Left lung (tissue), 10 donors: Measurements from ENCODE around the gene CPXM2. TPM values are rescaled to one million over a fixed set of nuclear protein-coding genes. Genes with fewer than 3 reads are reported as not detected.

Experiments used
- ATAC-seq: fragments of 200-7000 bp; cut with Tn5 transposase; one replicate; pipeline ENCODE4 v1.9.1; 2020; ENCODE audit warnings: moderate library complexity
- DNase-seq, 4 donors: peaks; one replicate each; pipeline ENCODE4 v3.0.0-alpha.2; 2013 to 2020
- H3K27ac ChIP-seq, 2 donors: fragments of 200-600 bp; sonication (generic) in 1 of 2; one replicate each; pipeline versions ENCODE4 v1.5.0 to v1.8.0; 2020 to 2021
- H3K27me3 ChIP-seq, 2 donors: fragments of 200-600 bp; sonication (generic) in 1 of 2; one replicate each; pipeline versions ENCODE4 v1.5.0 to v1.8.0; 2020 to 2021
- H3K36me3 ChIP-seq, 2 donors: fragments of 200-600 bp; sonication (generic) in 1 of 2; one replicate each; pipeline versions ENCODE4 v1.5.0 to v1.8.0; 2020 to 2021
- H3K4me1 ChIP-seq, 2 donors: fragments of 200-600 bp; one replicate each; pipeline ENCODE4 v1.8.0; 2021
- H3K4me3 ChIP-seq, 2 donors: fragments of 200-600 bp; sonication (generic) in 1 of 2; one replicate each; pipeline versions ENCODE4 v1.5.0 to v1.8.0; 2020 to 2021; ENCODE audit warnings: mild to moderate bottlenecking in 1 of 2
- H3K9me3 ChIP-seq, 2 donors: fragments of 200-600 bp; sonication (generic) in 1 of 2; one replicate each; pipeline versions ENCODE4 v1.5.0 to v1.8.0; 2020 to 2021
- intact Hi-C, 2 donors: fragments of 100-400 bp; cut with DNase I; formaldehyde crosslinking; loops; one replicate each; pipeline versions ENCODE4 v1.11.2 to v1.14.2; 2022
- polyA plus RNA-seq, 6 donors: library from polyadenylated mRNA; unstranded; fragments of 120-200 nt; gene quantifications; one replicate each; pipeline ENCODE4 v1.2.1, GENCODE V29; 2013; ENCODE audit not compliant: insufficient read length in 6 of 6
- total RNA-seq, 2 donors: library from RNA; stranded (reverse); fragmentation: NEBNext Ultra II Directional; extraction: Animal tissue kit (Norgen Biotek cat#: 25700); gene quantifications; one replicate each; pipeline ENCODE4 v1.2.1, GENCODE V29; 2021
- TF ChIP-seq, protein P1 (sequence below), 2 donors: fragments of 200-600 bp; sonication (generic) in 1 of 2; IDR thresholded peaks; one replicate each; pipeline versions ENCODE4 v1.5.0 to v1.8.0; 2021; ENCODE audit warnings: antibody characterized with exemption in 2 of 2
- donor health status: DM: no; HTN: yes; CAD: no.
- donor health status: DM: no; HTN: no; CAD: no.

The CPXM2 gene
- total and polyA plus RNA-seq, 8 donors = 1.5 to 6.5 (median 2.6) TPM

DNA sequence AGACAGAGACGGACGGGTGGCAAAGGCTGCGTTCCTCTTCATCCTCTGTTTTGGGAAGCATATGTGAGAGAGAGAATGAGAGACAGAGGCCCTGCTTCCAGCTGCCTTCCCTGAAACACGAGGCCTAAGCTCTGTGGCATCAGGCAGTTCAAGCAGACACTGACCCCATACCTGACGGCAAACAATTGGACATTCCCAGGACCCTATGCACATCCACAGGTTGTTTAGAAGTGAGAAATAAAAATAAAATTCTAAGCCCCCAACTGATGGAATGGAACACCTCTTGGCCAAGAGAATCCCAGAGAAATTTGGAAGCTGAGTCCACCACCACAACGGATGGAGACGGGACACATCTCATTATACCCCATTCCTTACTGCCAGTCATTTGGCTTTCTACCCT lies 105.3 kb downstream of the CPXM2 start:
- H3K4me1 ChIP-seq = no peaks in the 10 kb centered on the region
- intact Hi-C loops = no loop called here
- no peak overlapping the region for H3K27ac ChIP-seq
- H3K27me3 ChIP-seq = peaks cover 0 to 13% of the 10 kb centered on the region in 2 donors
- H3K4me3 ChIP-seq = no peak overlapping the region
- no peaks in the 10 kb centered on the region for H3K36me3 ChIP-seq
- peaks cover 0 to 2% of the 10 kb centered on the region in 2 donors for H3K9me3 ChIP-seq
- ATAC-seq = no peak
- no peak for DNase-seq
- TF ChIP-seq, protein P1, sequence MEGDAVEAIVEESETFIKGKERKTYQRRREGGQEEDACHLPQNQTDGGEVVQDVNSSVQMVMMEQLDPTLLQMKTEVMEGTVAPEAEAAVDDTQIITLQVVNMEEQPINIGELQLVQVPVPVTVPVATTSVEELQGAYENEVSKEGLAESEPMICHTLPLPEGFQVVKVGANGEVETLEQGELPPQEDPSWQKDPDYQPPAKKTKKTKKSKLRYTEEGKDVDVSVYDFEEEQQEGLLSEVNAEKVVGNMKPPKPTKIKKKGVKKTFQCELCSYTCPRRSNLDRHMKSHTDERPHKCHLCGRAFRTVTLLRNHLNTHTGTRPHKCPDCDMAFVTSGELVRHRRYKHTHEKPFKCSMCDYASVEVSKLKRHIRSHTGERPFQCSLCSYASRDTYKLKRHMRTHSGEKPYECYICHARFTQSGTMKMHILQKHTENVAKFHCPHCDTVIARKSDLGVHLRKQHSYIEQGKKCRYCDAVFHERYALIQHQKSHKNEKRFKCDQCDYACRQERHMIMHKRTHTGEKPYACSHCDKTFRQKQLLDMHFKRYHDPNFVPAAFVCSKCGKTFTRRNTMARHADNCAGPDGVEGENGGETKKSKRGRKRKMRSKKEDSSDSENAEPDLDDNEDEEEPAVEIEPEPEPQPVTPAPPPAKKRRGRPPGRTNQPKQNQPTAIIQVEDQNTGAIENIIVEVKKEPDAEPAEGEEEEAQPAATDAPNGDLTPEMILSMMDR (IDR thresholded peaks at IDR 0.05) = no peak

DNA sequence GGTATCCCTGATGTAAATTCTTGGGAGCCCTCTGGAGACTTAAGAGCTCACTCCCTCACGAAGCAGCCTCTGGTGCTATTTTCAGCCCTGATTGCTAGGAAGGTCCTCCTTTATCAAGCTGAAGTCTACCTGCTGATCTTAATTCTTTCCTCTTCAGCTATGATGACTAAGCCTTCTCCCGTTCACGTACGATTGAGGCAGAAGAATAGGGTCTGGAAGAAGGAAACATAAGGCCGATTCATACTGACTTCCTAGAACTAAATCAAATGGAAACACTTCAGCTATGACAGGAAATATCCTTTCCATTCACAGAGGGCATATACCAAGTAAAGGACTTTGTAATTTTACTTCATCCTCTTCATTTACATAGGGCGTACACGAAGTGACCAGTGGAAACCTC lies 107.0 kb downstream of the CPXM2 start:
- Histone ChIP-seq H3K36me3 (no peaks in the 10 kb centered on the region), H3K27me3 (peaks cover 0 to 30% of the 10 kb centered on the region in 2 donors), H3K4me3 (no peak overlapping the region), H3K9me3 (peaks cover 0 to 2% of the 10 kb centered on the region in 2 donors), H3K4me1 (no peaks in the 10 kb centered on the region), H3K27ac (no peak overlapping the region)
- intact Hi-C loops = no loop called here
- TF ChIP-seq, protein P1 (IDR thresholded peaks at IDR 0.05) = no peak
- ATAC-seq (no peak), DNase-seq (no peak)

DNA sequence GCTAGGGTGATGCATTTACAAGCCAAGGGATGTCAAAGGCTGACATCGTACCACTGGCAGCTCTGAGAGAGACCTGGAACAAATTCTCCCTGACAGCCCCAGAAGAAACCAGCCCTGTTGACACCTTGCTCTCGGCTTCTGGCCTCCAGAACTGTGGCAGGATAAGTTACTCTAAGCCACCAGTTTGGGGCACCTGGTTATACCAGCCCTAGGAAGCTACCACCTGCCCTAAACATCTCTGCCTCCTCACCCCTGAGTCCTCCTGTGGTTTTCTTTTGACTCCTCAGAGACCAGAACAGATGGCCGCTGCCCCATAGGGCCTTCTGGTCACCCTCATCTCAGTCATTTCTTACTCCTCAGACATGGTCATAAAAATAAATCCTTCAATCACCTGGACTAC lies 107.4 kb downstream of the CPXM2 start:
- Histone ChIP-seq H3K4me1 (no peaks in the 10 kb centered on the region), H3K27ac (no peak overlapping the region), H3K9me3 (peaks cover 0 to 2% of the 10 kb centered on the region in 2 donors), H3K36me3 (no peaks in the 10 kb centered on the region), H3K27me3 (peaks cover 0 to 30% of the 10 kb centered on the region in 2 donors), H3K4me3 (no peak overlapping the region)
- TF ChIP-seq, protein P1 (IDR thresholded peaks at IDR 0.05) = no peak
- intact Hi-C loops = no loop called here
- ATAC-seq (no peak), DNase-seq (no peak)

DNA sequence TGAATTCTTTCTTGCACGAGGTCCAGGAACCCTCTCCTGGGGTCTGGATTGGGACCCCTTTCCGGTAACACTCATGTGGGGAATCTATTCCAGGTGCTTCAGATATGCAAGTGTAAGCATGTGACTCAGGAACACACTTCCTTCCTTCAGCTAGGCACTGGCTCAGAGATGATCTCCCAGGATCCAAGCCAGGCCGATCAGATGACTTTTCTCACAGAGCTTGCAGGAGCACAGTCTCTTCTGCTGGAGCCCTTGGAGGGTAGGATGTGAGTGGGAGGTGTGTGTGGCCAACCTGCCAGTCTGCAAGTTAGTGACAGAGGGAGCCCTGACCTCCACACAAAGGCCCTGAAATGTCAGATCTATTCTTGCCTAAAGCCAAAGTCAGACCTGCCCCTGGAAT lies 108.3 kb downstream of the CPXM2 start:
- H3K36me3 ChIP-seq = no peaks in the 10 kb centered on the region
- DNase-seq (no peak), ATAC-seq (no peak)
- no peaks in the 10 kb centered on the region for H3K4me1 ChIP-seq
- peaks cover 0 to 30% of the 10 kb centered on the region in 2 donors for H3K27me3 ChIP-seq
- TF ChIP-seq, protein P1 (IDR thresholded peaks at IDR 0.05) = no peak
- H3K27ac ChIP-seq = no peak overlapping the region
- intact Hi-C loops = no loop called here
- no peaks in the 10 kb centered on the region for H3K9me3 ChIP-seq
- no peak overlapping the region for H3K4me3 ChIP-seq

DNA sequence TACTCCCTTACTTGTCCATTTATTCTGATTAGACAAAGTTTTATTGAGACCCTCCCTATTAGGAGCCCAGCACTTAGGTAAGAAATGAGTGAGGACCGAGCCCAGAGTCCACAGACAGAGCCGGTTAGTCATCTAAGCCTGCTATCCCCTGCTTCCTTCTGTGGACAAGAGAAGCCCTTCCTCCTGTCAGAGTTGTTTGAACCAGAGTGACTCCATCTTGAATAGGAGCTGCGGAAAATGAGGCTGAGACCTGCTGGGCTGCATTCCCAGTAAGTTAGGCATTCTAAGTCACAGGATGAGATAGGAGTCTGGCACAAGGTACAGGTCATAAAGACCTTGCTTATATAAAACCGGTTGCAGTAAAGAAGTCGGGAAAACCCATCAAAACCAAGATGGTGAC lies 109.1 kb downstream of the CPXM2 start:
- H3K4me3 ChIP-seq = no peak overlapping the region
- TF ChIP-seq, protein P1 (IDR thresholded peaks at IDR 0.05) = no peak
- intact Hi-C loops = no loop called here
- H3K27ac ChIP-seq = no peak overlapping the region
- no peaks in the 10 kb centered on the region for H3K4me1 ChIP-seq
- H3K27me3 ChIP-seq = peaks cover 0 to 36% of the 10 kb centered on the region in 2 donors
- ATAC-seq (no peak), DNase-seq (no peak)
- H3K36me3 ChIP-seq = no peaks in the 10 kb centered on the region
- no peaks in the 10 kb centered on the region for H3K9me3 ChIP-seq
